ENCODE data around the gene TTC21B.

DNA sequence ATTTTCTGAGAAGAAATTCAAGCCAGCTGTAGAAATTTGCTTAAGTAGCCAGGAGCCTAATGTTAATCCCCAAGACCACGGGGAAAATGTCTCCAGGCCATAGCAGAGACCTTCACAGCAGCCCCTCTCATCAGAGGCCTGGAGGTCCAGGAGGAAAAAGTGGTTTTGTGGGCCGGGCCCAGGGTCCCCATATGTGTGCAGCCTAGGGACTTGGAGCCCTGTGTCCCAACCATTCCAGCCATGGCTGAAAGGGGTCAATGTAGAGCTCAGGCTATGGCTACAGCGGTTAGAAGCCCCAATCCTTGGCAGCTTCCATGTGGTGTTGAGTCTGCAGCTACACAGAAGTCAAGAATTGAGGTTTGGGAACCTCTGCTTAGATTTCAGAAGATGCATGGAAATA, 14.2 kb upstream of the TTC21B start:
- TF ChIP-seq, protein P1, sequence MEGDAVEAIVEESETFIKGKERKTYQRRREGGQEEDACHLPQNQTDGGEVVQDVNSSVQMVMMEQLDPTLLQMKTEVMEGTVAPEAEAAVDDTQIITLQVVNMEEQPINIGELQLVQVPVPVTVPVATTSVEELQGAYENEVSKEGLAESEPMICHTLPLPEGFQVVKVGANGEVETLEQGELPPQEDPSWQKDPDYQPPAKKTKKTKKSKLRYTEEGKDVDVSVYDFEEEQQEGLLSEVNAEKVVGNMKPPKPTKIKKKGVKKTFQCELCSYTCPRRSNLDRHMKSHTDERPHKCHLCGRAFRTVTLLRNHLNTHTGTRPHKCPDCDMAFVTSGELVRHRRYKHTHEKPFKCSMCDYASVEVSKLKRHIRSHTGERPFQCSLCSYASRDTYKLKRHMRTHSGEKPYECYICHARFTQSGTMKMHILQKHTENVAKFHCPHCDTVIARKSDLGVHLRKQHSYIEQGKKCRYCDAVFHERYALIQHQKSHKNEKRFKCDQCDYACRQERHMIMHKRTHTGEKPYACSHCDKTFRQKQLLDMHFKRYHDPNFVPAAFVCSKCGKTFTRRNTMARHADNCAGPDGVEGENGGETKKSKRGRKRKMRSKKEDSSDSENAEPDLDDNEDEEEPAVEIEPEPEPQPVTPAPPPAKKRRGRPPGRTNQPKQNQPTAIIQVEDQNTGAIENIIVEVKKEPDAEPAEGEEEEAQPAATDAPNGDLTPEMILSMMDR (IDR thresholded peaks at IDR 0.05; ENCODE audit: low read length), result no peak
- TF ChIP-seq EZH2 (IDR thresholded peaks at IDR 0.05; ENCODE audit: borderline replicate concordance, low read length), result no peak
